ENCODE data around the gene MIEF2.

MIEF2 gene

DNA sequence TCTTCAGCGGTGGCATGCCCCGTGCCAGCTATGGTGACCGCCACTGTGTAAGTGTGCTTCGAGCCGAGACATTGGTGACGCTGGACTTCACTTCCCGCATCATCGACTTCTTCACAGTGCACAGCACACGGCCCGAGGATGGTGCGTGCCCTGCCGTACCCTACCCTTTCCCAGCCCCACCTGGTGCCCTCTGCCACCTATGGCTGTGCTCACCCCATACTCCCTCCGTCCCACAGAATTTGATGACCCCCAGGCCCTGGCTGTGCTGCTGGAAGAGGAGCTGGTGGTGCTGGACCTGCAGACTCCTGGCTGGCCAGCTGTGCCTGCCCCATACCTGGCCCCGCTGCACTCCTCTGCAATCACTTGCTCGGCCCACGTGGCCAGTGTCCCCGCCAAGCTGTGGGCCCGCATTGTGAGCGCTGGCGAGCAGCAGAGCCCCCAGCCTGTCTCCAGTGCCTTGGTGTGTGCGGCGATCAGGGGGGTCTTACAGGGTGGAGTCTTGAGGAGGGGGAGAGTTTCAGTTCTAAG, 25.5 kb upstream of the MIEF2 start:
- DNase-seq (ENCODE audit: low read depth in 3 of 3) = no peak

DNA sequence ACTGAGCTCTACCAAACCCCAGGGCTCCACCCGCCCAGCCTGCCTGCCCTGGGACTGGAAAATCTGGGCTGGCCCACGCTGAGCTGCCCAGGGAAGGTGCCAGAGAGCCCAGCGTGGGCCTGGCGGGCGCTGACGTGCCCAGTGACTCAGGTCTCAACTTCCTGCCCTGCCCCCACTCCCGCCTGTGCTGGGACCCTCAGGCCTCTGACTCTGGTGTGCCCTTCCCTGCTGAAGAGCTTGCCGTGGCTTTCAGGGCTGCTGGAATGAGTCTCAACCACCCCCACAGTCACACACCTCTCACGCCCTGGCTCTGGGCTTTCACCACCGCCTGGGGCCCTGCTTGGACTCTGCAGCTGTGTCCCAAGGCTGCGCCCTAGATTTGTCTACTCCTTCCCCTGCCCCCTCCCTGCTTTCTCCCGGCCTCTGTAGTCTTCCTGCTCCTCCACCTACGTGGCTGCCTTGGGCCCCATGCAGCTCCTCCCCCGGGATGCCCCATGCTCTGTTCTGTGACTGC, 24.7 kb upstream of the MIEF2 start:
- DNase-seq (ENCODE audit: low read depth in 3 of 3) = no peak

DNA sequence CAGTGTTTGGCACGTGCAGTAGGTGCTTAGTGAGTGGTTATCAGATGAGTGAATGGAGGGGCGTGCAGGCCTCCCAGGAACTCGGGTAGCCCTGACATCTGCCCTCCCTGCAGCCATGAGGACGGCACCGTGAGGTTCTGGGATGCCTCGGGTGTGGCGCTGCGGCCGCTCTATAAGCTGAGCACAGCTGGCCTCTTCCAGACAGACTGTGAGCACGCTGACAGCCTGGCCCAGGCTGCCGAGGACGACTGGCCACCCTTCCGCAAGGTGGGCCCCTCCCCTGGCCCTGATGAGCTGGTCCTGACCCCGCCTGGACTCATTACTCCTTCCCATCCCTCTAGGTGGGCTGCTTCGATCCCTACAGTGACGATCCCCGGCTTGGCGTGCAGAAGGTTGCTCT, 24.0 kb upstream of the MIEF2 start:
- DNase-seq (ENCODE audit: low read depth in 3 of 3) = no peak

DNA sequence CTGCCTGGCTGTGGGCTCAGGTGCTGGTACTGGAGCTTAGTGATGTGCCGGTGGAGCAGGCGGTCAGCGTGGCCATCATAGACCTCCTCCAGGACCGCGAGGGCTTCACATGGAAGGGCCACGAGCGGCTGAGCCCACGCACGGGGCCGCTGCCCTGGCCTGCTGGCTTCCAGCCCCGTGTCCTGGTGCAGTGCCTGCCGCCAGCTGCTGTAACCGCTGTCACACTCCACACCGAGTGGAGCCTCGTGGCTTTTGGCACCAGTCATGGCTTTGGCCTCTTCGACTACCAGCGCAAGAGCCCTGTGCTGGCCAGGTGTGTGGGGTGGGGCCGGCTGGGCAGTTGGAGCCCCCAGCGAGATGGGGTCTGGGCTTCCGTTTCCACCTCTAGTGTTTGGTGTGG, 23.0 kb upstream of the MIEF2 start:
- DNase-seq (ENCODE audit: low read depth in 3 of 3) = no peak

DNA sequence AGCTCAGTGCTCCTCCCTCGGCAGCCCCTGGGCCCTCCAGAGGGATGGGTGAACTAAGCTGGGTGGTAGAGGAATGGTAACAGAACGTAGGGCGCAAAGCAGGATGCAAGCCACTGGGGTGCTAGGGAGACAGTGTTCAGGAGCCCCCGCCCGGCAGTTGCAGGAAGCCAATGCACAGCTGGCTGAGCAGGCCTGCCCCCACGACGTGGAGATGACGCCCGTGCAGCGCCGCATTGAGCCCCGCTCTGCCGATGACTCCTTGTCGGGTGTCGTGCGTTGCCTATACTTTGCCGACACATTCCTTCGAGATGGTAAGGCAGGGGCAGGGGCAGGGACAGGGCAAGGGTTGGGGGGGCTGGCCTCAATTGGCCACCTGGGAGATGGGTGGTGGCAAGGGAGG, 22.2 kb upstream of the MIEF2 start:
- DNase-seq (ENCODE audit: low read depth in 3 of 3) = no peak

DNA sequence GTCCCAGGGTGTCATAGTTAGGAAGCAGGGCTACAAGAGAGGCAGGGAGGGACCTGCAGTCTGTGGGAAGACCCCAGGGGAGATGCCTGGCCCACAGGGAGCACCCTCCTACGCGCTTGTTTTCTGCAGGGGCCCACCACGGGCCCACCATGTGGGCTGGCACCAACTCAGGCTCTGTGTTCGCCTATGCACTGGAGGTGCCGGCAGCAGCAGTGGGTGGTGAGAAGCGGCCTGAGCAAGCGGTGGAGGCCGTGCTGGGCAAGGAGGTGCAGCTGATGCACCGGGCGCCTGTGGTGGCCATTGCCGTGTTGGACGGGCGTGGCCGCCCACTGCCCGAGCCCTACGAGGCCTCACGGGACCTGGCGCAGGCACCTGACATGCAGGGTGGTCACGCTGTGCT, 20.0 kb upstream of the MIEF2 start:
- DNase-seq (ENCODE audit: low read depth in 3 of 3) = no peak

DNA sequence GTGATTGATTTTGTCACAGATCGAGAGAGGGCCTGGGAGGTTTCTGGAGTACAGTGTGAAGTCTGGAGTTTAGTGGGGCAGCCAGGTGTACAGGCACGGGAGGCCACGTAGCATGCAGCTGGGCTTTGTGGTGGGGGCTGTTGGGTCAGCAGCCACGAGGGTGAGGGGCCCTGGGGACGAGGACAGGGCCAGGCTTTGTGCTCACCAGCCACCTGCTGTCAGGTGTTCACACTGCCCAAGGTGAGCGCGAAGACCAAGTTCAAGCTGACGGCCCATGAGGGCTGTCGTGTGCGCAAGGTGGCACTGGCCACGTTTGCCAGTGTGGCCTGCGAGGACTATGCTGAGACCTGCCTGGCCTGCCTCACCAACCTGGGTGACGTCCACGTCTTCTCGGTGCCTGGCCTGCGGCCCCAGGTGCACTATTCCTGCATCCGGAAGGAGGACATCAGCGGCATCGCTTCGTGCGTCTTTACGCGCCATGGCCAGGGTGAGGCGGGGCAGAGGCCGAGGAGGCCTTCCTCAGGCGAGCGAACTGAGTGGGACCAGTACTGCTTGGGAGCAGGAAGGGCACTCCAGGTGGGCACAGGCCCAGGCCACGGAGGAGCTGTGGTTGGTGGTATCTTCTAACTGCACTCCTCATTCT, 19.1 kb upstream of the MIEF2 start:
- no peak for DNase-seq (ENCODE audit: low read depth in 3 of 3)

GRCh38 chr17:18245038-18245776, 15.3 kb upstream of the MIEF2 start:
- no peak for DNase-seq (ENCODE audit: low read depth in 3 of 3)

GRCh38 chr17:18246109-18246725, 14.2 kb upstream of the MIEF2 start:
- no peak for DNase-seq (ENCODE audit: low read depth in 3 of 3)

- peak in 1 of 3 experiments; percentile 20 for DNase-seq (ENCODE audit: low read depth in 3 of 3)
Observed at GRCh38 chr17:18246880-18247612, 13.4 kb upstream of the MIEF2 start.

DNA sequence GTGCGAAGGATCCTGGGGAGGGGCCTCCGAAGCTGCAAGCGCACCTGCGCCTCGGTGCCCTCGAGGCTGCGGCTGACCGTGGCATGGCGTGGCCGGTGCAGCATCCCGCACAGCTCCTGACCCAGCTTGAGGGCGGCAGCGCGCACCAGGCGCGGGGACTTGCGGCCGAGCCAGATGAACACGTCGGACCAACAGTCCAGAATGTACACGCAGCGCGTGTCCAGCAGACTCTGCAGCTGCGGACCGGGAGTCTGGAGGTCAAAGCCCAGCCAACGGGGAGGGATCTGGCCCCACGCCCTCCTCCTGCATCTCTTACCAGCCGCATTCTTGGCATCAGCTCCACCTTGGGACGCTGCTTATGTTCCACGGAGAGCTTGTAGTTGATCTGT, 12.9 kb upstream of the MIEF2 start:
- no peak for DNase-seq (ENCODE audit: low read depth in 3 of 3)

DNA sequence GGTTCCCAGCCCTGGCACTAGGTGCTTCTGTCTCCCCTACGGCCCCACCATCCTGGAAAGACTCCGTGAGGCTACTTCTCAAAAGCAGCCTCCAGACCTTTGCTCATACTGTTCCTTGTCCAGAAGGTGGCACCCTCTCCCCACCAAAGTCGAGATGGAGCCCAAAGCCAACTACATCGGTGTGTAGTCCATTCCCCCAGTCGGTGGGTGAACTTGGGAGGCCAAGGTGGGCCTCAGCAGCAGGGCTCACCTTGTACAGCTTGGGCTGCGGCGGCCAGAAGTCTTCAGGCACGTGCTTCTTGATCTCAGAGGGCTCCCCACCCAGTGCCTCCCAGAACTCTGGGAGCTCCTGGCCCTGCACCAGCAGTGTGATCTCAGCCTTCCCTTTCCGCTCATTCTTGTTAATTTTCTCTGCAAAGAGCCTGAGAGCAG, 12.1 kb upstream of the MIEF2 start:
- DNase-seq (ENCODE audit: low read depth in 3 of 3) = peak; percentile 28 to 40 (median 32)

DNA sequence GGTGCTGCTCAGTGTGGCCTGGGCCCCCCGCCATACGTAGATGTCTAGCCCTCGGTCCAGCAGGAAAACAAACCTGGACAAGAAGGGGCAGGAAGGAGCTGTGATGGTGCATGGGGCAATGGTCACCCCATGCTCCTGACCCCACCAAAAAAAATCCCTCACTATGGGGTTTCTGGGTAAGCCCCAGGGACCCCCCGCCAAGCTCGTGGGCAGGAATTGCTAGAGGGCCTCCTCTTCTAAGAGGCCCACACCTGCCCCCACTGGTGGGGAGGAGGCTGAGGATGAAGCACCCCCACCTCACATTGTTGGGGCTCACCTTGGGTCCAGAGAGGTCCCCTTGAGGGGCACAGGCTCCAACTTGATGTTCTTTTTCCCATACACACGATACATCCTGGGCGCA, 11.7 kb upstream of the MIEF2 start:
- DNase-seq (ENCODE audit: low read depth in 3 of 3) = no peak

GRCh38 chr17:18250259-18250658, 10.2 kb upstream of the MIEF2 start:
- DNase-seq (ENCODE audit: low read depth in 3 of 3) = no peak

- DNase-seq (ENCODE audit: low read depth in 3 of 3) = no peak
Observed at GRCh38 chr17:18250708-18251107, 9.8 kb upstream of the MIEF2 start.

DNA sequence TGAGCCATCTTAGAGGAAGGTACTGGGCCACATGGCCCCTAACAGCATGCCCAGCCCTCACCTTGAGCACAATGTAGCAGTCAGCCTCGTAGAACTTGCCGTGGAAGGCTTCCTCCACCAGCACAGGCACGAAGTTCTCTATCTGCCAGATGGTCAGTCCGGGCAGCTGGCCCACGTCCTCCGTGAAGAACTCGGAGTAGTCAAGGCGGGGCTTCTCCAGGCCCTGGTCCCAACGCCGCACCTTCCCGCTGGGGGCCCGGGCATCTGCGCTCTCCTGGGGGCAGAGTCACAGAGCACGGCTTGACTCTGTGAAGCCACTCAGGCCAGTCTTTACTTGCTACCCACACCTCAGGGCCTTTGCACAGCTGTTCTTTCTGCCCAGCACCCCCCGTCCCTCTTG, 9.3 kb upstream of the MIEF2 start:
- no peak for DNase-seq (ENCODE audit: low read depth in 3 of 3)

DNA sequence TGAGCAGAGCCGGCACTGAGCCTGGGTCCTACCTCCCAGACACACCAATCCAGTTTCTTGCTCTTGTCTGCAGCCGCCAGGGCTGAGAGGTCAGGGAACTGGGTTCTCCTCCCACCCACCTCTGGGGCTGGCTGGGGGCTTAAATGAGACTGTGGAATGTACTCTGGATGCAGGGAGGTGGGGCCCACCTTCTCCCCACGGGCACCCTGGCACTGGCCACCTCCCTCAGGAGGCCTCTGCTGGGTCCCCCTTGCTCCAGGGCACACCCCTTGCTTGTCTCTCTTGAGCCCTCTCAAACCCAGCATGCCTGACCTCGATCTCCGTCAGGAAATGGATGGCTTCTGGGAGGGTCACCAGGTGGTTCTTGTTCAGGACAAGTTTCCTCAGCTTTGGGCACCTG, 8.3 kb upstream of the MIEF2 start:
- no peak for DNase-seq (ENCODE audit: low read depth in 3 of 3)

DNA sequence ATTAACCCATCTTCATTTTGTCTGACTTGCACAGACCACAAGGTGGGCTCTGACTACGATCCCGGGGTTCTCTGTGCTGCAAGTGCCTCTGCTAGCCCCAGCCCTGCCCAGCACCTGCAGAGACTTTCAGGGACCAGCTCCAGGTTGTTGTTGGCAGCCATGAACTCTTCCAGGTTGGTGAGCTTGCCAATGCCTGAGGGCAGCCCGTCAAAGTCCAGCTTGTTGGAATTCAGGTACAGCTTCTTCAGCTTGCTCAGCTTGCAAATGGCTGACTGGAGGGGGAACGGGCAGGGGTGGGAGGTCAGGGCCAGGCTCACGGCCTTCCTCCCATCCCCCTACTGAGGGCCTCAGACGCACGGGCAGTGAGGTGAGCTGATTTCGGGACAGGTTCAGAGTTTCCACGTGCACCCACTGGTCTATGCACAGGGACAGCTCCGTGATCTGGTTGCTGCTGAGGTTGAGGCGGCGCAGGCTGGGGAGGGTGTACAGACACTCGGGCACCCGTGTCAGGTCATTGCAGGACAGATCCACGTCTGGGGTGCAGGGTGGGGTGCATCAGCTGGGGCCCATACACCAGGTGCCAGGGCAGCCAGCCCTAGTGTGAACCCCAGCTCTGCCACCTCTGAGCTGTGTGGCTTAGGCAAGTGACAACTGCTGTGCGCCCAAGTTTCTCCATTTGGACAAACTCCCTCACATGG, 7.1 kb upstream of the MIEF2 start:
- DNase-seq (ENCODE audit: low read depth in 3 of 3) = no peak

- no peak for DNase-seq (ENCODE audit: low read depth in 3 of 3)
Observed at GRCh38 chr17:18253947-18254821, 6.3 kb upstream of the MIEF2 start.

- DNase-seq (ENCODE audit: low read depth in 3 of 3) = no peak
Observed at GRCh38 chr17:18254888-18255649, 5.4 kb upstream of the MIEF2 start.

Measured in stimulated activated CD4-positive, alpha-beta T cell treated with anti-CD3 and anti-CD28 coated beads, TNF-alpha, amount 100 ng/mL, for 4 hours (primary cell).